Measurements from ENCODE around the gene TLCD4. TPM values are rescaled to one million over a fixed set of nuclear protein-coding genes. Genes with fewer than 3 reads are reported as not detected.

The TLCD4 gene
- total and polyA plus RNA-seq, 2 of the 13 experiments (the other 11 are each of a cell fraction or from before 2014, with no cell fraction given), result 4.7 to 14.5 TPM

DNA sequence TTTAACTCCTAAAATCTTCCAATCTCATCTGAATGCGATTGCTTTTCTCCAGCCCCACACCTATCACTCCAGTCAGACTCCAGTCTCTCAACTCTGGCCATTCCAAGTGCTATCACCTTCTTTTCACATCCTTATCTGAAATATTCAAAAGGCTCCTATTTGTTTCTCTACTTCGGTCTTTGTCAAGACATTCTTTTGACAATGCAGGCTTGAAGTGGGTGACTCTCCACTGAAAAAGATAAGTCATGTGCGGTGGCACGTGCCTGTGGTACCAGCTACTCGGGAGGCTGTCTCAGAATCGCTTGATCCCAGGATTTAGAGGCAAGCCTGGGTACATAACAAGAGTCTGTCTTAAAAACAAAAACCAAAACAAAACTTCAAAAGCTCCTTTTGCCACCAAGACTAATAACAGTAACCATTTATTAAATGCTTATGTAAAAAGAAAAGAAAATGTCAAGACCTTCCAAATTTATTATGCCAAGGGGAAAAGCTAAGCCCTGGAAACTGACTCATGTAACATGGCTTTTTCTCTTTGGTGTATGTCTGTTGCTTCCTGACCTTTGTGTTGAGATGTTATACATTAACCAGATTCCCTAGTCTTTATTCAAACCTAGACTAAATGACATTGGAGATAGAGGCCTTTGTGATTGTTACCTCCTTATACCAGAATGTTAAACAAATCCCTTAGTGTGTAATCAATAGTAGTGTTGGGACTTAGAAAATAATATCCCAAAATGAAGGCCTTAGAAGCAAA, 48.0 kb upstream of the TLCD4 start (continued):
- TF ChIP-seq ZBTB40 (IDR thresholded peaks at IDR 0.05) (peak; percentile 47; the same call in 1 of the 2 replicates), ZBTB40 (CRISPR knock-in tag; IDR thresholded peaks at IDR 0.05) (peak; percentile 86; the same call in 1 of the 2 replicates), RAD21 (CRISPR knock-in tag; IDR thresholded peaks at IDR 0.05) (no peak), ZNF782 (CRISPR knock-in tag; IDR thresholded peaks at IDR 0.05; ENCODE audit: borderline replicate concordance) (no peak), THAP8 (CRISPR knock-in tag; IDR thresholded peaks at IDR 0.05; ENCODE audit: borderline replicate concordance) (no peak), SP2 (CRISPR knock-in tag; IDR thresholded peaks at IDR 0.05) (no peak), ZNF746 (CRISPR knock-in tag; IDR thresholded peaks at IDR 0.05) (no peak), ZNF790 (CRISPR knock-in tag; IDR thresholded peaks at IDR 0.05; ENCODE audit: borderline replicate concordance) (no peak), MYC (CRISPR knock-in tag; IDR thresholded peaks at IDR 0.05; ENCODE audit: borderline replicate concordance) (peak; percentile 41; the same call in 1 of the 2 replicates), SUZ12 (IDR thresholded peaks at IDR 0.05; ENCODE audit: low read depth, low read length) (no peak), RBFOX2 (IDR thresholded peaks at IDR 0.05; ENCODE audit: low read depth, low read length) (peak; percentile 47; the same call in 1 of the 2 replicates), DPF2 (CRISPR knock-in tag; IDR thresholded peaks at IDR 0.05; ENCODE audit: borderline replicate concordance, low read depth) (no peak), TFE3 (CRISPR knock-in tag; IDR thresholded peaks at IDR 0.05) (0 out of 2 replicates have a peak, but pooled peaks have one; percentile 21), ZNF546 (CRISPR knock-in tag; conservative IDR thresholded peaks at IDR 0.05) (no peak)
- TF ChIP-seq, protein P1, sequence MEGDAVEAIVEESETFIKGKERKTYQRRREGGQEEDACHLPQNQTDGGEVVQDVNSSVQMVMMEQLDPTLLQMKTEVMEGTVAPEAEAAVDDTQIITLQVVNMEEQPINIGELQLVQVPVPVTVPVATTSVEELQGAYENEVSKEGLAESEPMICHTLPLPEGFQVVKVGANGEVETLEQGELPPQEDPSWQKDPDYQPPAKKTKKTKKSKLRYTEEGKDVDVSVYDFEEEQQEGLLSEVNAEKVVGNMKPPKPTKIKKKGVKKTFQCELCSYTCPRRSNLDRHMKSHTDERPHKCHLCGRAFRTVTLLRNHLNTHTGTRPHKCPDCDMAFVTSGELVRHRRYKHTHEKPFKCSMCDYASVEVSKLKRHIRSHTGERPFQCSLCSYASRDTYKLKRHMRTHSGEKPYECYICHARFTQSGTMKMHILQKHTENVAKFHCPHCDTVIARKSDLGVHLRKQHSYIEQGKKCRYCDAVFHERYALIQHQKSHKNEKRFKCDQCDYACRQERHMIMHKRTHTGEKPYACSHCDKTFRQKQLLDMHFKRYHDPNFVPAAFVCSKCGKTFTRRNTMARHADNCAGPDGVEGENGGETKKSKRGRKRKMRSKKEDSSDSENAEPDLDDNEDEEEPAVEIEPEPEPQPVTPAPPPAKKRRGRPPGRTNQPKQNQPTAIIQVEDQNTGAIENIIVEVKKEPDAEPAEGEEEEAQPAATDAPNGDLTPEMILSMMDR (CRISPR knock-in tag; IDR thresholded peaks at IDR 0.05), result no peak
